CD4-positive, alpha-beta T cell treated with Interleukin-1 beta for 1 hour (primary cell): Measurements from ENCODE around the gene LRGUK.
A peak's percentile ranks its signal among the peaks of the same experiment; 100 is the strongest.

Experiments
- DNase-seq, 2 donors: peaks; one replicate each; pipeline ENCODE4 v3.0.0-alpha.2; 2020 to 2022

Gene LRGUK

GRCh38 chr7:134129856-134130523, 2.9 kb downstream of the LRGUK start:
- DNase-seq: no peak

GRCh38 chr7:134134004-134134403, 6.9 kb downstream of the LRGUK start:
- DNase-seq: no peak

DNA sequence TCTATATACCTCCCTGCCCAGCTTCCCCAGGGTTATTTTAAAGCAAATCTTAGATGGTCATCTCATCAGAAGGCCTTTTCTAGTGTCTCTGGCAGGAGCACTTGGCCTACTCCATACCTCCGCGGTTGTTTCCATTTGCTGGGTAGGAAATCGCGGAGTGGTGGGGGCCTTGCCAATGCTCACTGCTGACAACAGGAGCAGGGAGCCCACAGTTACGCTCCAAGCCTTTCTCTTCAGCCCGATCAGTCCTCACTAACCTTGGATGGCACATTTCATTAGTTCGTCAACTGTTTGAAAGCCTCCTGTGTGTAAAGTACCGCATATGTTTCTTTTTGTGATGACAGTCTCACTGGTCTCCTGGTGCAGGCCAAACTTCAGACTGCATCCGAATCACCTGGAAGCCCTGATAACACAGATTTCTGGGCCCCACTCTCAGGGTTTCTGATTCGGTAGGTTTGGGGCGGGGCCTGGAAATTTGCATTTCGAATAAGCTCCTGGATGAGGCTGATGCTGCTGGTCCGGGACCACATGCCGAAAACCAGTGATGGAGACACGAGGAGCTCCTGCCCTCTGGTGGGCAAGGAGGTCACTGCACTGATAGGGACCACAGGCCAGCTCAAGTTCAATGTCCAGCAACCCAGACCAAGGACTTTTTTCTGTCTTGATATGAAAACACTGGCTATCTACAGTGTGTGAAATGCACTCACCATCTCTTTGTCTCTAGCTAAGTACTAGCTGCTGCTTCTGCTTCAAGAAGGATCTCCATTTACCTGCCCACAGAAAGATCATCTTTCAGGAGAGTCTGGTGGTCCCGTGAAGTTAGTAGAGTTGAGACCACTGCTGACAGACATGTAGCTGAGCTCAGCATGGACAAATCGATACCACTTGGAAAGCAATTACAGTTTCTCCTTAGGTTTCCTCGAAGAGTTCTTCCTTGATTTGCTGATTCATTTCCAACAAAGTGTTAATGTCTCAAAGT, 14.0 kb downstream of the LRGUK start:
- peak; percentile 39 to 53 for DNase-seq

GRCh38 chr7:134141868-134142264, 14.7 kb downstream of the LRGUK start:
- no peak for DNase-seq

GRCh38 chr7:134153493-134154136, 26.5 kb downstream of the LRGUK start:
- DNase-seq: no peak

DNA sequence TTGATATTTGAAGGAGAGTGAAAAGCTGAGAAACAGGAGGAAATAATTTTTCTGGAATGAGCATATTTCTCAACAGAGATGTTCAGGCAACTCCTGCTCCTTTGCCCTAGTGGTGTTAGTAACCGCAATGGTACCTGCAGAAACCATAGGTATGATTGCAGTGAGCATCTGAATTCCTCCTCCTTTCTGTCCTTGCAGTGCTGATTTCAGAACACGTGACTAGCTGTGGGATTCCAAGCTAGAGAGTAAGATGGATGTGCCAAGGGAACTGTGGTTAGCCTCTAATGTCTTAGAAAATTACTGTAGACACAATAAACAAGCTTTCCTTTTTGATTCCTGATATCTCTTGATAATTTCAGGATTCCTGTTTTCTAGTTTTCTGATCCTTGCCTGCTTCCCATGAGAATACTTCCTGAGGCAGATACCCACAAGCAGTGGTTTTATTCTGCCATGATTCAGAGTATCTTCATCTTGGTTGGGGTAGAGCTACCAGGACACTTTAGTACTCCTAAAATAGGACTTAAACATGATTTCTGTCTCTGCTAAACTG, 27.5 kb downstream of the LRGUK start:
- no peak for DNase-seq

DNA sequence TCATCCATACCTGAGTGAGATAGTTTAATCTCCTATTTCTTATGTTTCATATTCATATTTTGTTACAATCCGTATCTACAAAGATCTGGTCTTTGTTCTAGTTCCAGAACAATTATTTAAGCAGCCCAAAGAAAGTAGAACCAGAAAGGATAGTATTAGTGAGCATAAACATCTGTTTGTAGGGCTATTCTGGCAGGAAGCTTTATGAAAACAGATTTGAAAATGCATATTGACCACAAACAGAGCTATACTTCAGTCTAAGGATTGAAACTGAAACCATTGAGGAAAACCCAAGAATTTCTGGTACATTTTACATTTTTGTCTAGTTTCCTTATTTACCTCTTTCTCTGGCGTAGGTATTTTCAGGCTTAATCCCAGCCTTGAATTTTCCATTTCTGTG, 28.1 kb downstream of the LRGUK start:
- DNase-seq: no peak

DNA sequence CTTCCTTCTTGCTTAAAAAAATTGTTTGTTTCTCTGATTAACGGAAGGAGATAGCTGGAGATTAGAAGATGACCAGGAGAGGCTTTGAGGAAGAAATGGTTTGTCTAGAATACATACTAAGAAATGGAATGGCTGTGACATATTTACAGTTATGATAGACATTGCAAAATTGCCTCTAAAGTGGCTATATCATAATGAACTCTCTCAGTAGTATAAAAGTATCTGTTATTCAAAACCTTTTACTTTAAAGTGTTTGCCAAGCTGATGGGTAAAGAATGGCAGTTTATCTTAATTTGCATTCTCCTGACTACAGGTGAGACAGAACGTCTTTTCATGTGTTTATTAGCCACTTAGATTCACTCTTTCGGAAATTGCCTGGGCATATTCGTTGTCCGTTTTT, 28.7 kb downstream of the LRGUK start:
- DNase-seq: no peak

DNA sequence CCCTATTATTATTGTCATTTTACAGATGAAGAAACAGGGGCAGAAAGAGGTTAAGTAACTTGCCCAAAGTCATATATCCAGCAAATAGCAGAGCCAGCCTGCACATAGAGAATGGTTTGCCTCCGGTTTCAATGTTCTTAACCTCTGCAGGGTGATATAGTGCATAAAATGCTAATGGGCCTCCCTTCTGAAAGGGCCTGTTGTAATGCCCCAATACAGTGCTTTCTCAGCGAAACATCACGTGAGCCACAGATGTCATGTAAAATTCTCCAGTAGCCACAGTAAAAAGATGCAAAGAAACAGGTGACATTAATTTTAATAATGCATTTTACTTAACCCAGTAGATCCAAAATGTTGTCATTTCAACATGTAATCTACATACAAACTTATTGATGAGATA, 38.1 kb downstream of the LRGUK start:
- DNase-seq: no peak

- DNase-seq: no peak
Measured at GRCh38 chr7:134167250-134167649, 40.1 kb downstream of the LRGUK start.

DNA sequence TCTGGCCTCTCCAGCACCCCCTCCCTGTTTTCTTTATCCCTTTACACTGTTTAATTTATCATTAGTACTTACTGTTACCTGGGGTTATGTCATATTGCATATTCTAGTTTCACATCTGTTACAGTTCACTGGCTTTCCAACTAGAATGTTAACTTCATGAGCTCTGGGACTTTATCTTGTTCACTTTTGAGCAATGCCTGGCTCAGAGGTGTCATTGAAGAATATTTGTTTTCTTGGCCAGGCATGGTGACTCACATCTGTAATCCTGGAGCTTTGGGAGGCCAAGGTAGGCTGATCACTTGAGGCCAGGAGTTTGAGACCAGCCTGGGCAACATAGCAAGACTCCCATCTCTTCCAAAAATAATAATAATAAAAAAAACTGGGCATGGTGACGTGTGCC, 40.7 kb downstream of the LRGUK start:
- no peak for DNase-seq

DNA sequence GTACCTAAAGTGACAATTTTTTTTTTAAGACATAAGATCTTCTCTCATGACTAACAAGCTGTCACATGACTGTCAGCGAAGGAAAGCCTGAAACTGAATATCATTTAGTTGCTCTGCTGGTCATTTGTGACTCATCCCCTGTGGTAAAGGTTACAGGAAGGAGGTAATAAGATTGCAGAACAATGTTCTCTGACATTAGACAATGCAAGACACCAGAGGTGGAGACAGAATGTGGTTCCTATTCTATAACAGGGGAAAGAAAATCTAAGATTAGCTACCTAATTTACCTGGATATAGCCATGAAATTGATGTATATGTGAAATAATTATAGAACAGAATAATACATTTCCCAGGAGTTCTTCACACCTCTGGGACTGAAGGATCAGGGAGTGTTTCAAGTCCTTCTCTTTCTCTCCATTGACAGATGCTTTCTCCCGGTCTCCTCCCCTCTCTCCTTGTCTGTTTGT, 47.7 kb downstream of the LRGUK start:
- DNase-seq: peak; percentile 10 to 34

GRCh38 chr7:134175334-134176036, 48.3 kb downstream of the LRGUK start:
- DNase-seq: no peak

DNA sequence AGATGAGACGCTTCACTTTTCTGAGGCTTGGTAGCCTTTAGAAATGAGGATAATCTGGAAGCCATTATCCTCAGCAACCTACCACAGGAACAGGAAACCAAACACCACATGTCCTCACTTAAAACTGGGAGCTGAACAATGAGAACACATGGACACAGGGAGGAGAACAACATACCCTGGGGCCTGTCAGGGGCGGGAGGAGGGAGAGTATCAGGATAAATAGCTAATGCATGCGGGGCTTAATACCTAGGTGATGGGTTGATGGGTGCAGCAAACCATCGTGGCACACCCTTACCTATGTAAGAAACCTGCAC, 48.9 kb downstream of the LRGUK start:
- no peak for DNase-seq

DNA sequence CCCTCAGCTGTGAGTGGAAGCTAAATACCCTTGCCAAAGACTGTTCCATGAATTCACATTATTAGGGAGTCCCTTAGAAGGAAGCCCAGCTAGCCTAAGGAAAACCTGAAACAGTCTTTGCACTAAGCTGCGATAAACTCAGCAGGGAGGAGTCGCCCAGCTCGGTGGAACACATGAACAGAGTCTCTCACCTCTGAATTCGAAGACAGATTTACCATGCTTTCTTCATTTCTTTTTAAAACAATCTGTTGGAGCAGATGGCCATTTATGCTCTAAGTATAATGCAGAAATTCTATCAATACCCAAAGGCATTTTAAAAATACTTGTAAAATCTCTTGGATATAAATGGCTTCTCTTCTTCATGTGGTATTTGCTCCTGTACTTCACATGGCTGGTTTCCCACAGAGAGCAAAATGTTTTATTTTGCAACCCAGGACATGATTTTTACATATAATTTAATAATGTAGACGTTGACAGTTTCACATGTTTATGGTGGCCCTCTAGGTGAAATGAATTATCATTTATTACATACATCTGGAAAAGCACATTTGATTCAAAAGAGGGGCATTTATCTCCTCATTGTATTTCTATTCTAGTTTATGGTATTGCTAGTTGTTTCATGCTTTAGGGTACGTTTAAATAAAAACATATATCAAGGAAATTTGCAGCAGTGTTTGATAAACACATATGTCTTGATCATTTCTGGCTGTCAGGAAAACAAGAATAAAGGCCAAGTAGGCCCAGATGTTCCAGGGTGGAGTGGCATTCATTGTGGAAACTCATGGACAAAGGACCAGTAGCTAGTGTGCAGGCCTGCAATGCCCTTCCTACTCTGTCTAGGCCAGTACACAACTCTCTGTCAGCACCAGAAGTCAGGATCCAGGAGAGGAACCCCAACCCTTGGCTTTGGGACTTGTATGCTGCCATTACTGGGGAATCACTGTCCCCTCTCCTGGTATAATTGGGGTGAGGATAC, 52.2 kb downstream of the LRGUK start:
- no peak for DNase-seq

DNA sequence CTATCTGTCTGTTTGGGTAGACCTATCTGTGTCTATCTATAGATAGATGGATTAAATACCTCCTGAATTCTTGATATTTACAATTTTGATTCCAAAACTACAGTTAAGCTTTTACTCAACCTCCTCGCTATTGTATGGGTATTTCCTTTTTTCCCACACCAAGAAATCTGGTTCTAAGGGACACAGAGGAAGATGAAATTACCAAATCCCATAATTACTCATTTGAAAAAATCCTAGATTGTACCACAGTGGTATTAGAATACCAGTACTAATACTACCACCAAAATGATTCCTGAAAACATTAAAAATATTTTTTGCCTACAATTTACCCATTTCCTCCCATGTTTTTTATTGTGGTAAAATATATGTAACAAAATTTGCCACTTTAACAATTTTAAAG, 53.2 kb downstream of the LRGUK start:
- DNase-seq: no peak

GRCh38 chr7:134182078-134182477, 54.9 kb downstream of the LRGUK start:
- DNase-seq: no peak

GRCh38 chr7:134184767-134185166, 57.6 kb downstream of the LRGUK start:
- peak in 1 of 2 donors; percentile 4 for DNase-seq

DNA sequence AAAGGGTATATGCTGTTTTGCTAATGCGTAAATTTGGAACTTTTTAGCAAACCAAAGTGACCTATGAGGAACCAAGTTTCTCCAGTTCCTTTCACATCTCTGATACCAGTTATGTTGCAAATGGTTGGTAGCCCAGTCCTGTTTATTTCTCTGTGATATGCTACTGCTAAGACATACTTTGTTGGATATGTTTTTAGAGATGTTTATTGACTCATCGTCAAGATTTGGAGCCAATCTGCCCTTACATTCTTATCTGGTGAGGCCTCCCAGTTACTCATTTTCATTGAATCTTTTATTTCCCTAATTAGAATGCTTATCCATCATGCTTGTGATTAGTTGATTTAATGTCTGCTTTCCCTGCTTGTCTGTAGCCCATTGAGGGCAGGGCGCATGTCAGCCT, 58.9 kb downstream of the LRGUK start:
- no peak for DNase-seq

DNA sequence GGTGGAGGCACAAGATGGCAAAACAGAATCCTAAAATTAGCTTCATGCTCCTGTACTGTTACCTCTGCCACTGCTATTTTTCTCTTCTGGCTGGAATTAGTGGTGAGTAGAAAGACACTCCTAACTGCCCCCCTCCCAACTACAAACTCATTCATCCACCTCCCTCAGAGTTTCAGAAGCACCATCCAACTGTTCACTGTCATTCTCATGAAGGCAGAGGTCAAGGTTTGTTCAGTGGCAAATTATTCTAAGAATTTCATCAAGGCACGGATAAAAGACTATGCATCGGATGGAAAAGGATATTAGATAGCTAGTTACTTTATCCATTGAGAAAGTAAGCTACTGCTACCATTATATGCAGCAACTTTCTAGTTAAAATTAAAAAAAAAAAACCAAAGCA, 59.7 kb downstream of the LRGUK start:
- no peak for DNase-seq

DNA sequence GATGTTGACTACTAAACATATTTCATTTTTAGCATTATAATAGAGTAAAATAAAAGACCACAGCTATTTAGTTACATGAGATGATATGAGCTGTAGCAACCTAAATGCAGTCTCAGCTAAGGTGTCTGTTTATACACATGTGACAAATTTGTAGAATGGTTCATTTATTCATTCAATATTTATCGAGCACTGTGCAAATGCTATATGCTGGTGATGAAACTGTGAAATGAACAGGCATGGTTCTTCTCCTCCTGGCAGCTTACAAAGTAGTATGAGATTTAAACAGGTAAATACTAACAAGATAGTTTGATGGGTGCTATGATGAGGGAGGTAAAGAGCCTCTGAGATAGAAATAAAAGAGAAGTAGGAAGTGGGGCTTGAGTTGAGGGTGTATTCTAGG, 60.8 kb downstream of the LRGUK start:
- no peak for DNase-seq

DNA sequence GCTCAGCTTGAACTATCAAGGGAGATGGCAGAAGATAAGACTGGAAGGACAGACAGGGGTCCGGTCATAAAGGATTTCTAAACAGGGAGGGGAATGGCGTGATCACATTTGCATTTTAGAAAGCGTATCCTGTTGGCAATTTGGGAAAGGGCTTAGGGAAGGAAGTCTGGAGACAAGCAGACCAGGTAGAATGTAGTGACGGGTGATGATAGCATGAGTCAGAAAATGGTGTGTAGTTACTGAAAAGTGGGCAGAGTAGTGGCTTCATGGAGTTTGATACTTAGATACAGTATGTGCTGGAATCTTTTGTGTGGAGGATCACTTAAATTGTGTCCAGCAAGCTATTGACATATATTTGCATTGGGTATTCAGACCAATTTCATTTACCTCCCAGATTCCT, 61.2 kb downstream of the LRGUK start:
- no peak for DNase-seq
